ENCODE measurements around the gene TMEM127. TPM values are rescaled to one million over a fixed set of nuclear protein-coding genes. Genes with fewer than 3 reads are reported as not detected.

Gene TMEM127
- total RNA-seq (2022; extraction: Qiagen RNA extraction), result 38.2 to 44.6 TPM (median 42.8 TPM) in 5 replicates

GRCh38 chr2:96265840-96266679 is at the start of gene TMEM127, which contains the start of gene CIAO1:
TMEM127 (minus strand) TSS chr2:96265997; CDS start chr2:96265381, 616 bp downstream.
CIAO1 (plus strand) TSS chr2:96266225; CDS start chr2:96266351, 126 bp downstream.

GRCh38 chr2:96305091-96305978 is 39.5 kb upstream of the TMEM127 start, which contains the start of gene SNRNP200:
SNRNP200 (minus strand) TSS chr2:96305546; CDS start chr2:96305437, 109 bp downstream.

GRCh38 chr2:96208143-96209010 is 57.4 kb downstream of the TMEM127 start, which contains the start of gene STARD7:
STARD7 (minus strand) TSS chr2:96208827; CDS start chr2:96208434, 393 bp downstream.

Other genes starting within 250 kb of the TMEM127 start
- 0.02 TPM in 1 of 5 replicates, not detected in the others for gene GPAT2, start 231.1 kb downstream of the TMEM127 start, total RNA-seq (2022; extraction: Qiagen RNA extraction)
- 0.14 to 0.18 TPM (median 0.14 TPM) in 5 replicates for gene ADRA2B, start 149.4 kb downstream of the TMEM127 start, total RNA-seq (2022; extraction: Qiagen RNA extraction)
- gene ASTL, start 127.5 kb downstream of the TMEM127 start, total RNA-seq (2022; extraction: Qiagen RNA extraction), result not detected in 5 replicates
- gene DUSP2, start 120.6 kb downstream of the TMEM127 start, total RNA-seq (2022; extraction: Qiagen RNA extraction), result 0.26 to 0.52 TPM (median 0.38 TPM) in 5 replicates
- 82.4 to 97.5 TPM (median 85.4 TPM) in 5 replicates for gene STARD7, start 57.2 kb downstream of the TMEM127 start, total RNA-seq (2022; extraction: Qiagen RNA extraction)
- gene CIAO1, start 228 bp upstream of the TMEM127 start, total RNA-seq (2022; extraction: Qiagen RNA extraction), result 76.1 to 86.0 TPM (median 84.2 TPM) in 5 replicates
- gene SNRNP200, start 39.5 kb upstream of the TMEM127 start, total RNA-seq (2022; extraction: Qiagen RNA extraction), result 109 to 121 TPM (median 113 TPM) in 5 replicates
- not detected in 5 replicates for gene ITPRIPL1, start 59.3 kb upstream of the TMEM127 start, total RNA-seq (2022; extraction: Qiagen RNA extraction)
- 38.6 to 48.1 TPM (median 42.9 TPM) in 5 replicates for gene NCAPH, start 69.8 kb upstream of the TMEM127 start, total RNA-seq (2022; extraction: Qiagen RNA extraction)
- 0.41 to 0.89 TPM (median 0.83 TPM) in 5 replicates for gene NEURL3, start 239.4 kb upstream of the TMEM127 start, total RNA-seq (2022; extraction: Qiagen RNA extraction)